Heart left ventricle (tissue), 16 donors: Measurements from ENCODE around the gene EN1. TPM values are rescaled to one million over a fixed set of nuclear protein-coding genes. Genes with fewer than 3 reads are reported as not detected.

ENCODE experiments used
- ATAC-seq, 4 donors: fragments of 200-7000 bp; cut with Tn5 transposase; one replicate each; pipeline ENCODE4 v1.9.1; 2020 to 2022; ENCODE audit warnings: moderate library complexity in 4 of 4, mild to moderate bottlenecking in 3 of 4, moderate number of reproducible peaks in 1 of 4
- DNase-seq, 5 donors: peaks; one replicate each; pipeline ENCODE4 v3.0.0-alpha.2; 2020
- H3K27ac ChIP-seq, 12 donors: fragments of 200-600 bp; sonication (generic) in 4 of 12; one replicate each; pipeline versions ENCODE4 v1.5.0 to v1.8.0; 2016 to 2022; ENCODE audit warnings: mild to moderate bottlenecking in 2 of 12
- H3K27me3 ChIP-seq, 9 donors: fragments of 200-600 bp; sonication (generic) in 2 of 9; one replicate each; pipeline versions ENCODE4 v1.5.1 to v1.8.0; 2016 to 2022; ENCODE audit warnings: mild to moderate bottlenecking in 3 of 9
- H3K36me3 ChIP-seq, 9 donors: fragments of 200-600 bp; sonication (generic) in 2 of 9; one replicate each; pipeline versions ENCODE4 v1.5.0 to v1.8.0; 2018 to 2022; ENCODE audit warnings: mild to moderate bottlenecking in 2 of 9
- H3K4me1 ChIP-seq, 12 donors: fragments of 200-600 bp; sonication (generic) in 4 of 12; one replicate each; pipeline versions ENCODE4 v1.5.0 to v1.8.0; 2016 to 2022; ENCODE audit warnings: mild to moderate bottlenecking in 3 of 12
- H3K4me3 ChIP-seq, 12 donors: fragments of 200-600 bp; sonication (generic) in 4 of 12; one replicate each; pipeline versions ENCODE4 v1.5.0 to v1.8.0; 2017 to 2022; ENCODE audit warnings: mild to moderate bottlenecking in 9 of 12, moderate library complexity in 4 of 12
- H3K9me3 ChIP-seq, 12 donors: fragments of 200-600 bp; sonication (generic) in 4 of 12; one replicate each; pipeline versions ENCODE4 v1.5.0 to v1.8.0; 2016 to 2022; ENCODE audit warnings: mild to moderate bottlenecking in 1 of 12
- CTCF ChIP-seq, 12 donors: fragments of 200-600 bp; sonication (generic) in 4 of 12; IDR thresholded peaks; one replicate each; pipeline versions ENCODE4 v1.5.0 to v1.8.0; 2018 to 2022; ENCODE audit warnings: antibody characterized with exemption in 12 of 12, mild to moderate bottlenecking in 5 of 12
- POLR2A ChIP-seq, 2 donors: fragments of 450-650 bp; IDR thresholded peaks; one replicate each; pipeline ENCODE4 v1.6.1; 2017; ENCODE audit warnings: antibody characterized with exemption in 2 of 2, mild to moderate bottlenecking in 2 of 2, moderate library complexity in 2 of 2
- WGBS, 4 donors: extraction: QIAGEN DNeasy Blood & Tissue Kit in 2 of 4; methylation state at CpG; one replicate each; pipeline versions ENCODE4 v1.1.5 to v1.1.7; 2013 to 2018; 5-methylcytosine and 5-hydroxymethylcytosine counted together
- intact Hi-C, 10 donors: fragments of 100-400 bp; cut with DNase I; formaldehyde crosslinking; loops; one replicate each; pipeline versions ENCODE4 v1.11.1 to v1.14.2; 2022
- polyA plus RNA-seq, 2 donors: library from polyadenylated mRNA; stranded (reverse); fragments of 200-250 nt; gene quantifications; one replicate each; pipeline ENCODE4 v1.2.3, GENCODE V29; 2013
- total RNA-seq, 9 donors: library from RNA; depleted of rRNA in 2 of 9; stranded (reverse); fragments of >200 nt in 2 of 9; fragmentation: NEBNext Ultra II Directional in 3 of 9; extraction: Animal tissue kit (Norgen Biotek cat#: 25700) in 3 of 9; gene quantifications; one replicate each; pipeline versions ENCODE4 v1.1.0 to v1.2.4, GENCODE V29; 2016 to 2023
- donor health status: ischemic (EF 13 %, LVEDD 7.1; RV severe dilation, severe dysfunction).
- donor health status: healthy with polysubstance abuse.
- donor health status: DM: no; HTN: yes; CAD: no.
- donor health status: DM: no; HTN: no; CAD: no.
- donor health status: ischemic (EF 25% LVEDD 6.9; RV normal size, moderate dysfunction).
- donor health status: ischemic (EF 25% LVEDD 5.7; RV mildly dilated, moderate dysfunction).
- donor health status: healthy.
- donor health status: DM: yes; HTN: yes; CAD: no.
- donor health status: ischemic (EF 35%, LVEDD 5.7; RV mildly dilated, moderate dysfunction).
- donor health status: nonischemic (EF 11% LVEDD 7.7; RV severe dilation, severe dysfunction).
- donor health status: DM: yes; HTN: yes; CAD: no.
- donor health status: PGD.
- donor health status: ischemic (EF 29% LVEDD 5.4; RV normal size, mild dysfunction).
- donor health status: nonischemic (EF 23%, LVEDD 6.1; RV moderate dilation, normal function).

EN1 gene
- total and polyA plus RNA-seq, 11 donors = 0.27 TPM; not detected in 10

GRCh38 chr2:118882693-118883336 is 35.4 kb upstream of the EN1 start:
- Histone ChIP-seq H3K4me1 (peaks cover 0 to 6% (median 0%) of the 10 kb centered on the region in 12 donors), H3K36me3 (no peaks in the 10 kb centered on the region), H3K27me3 (peaks cover 0 to 52% (median 13%) of the 10 kb centered on the region in 9 donors), H3K4me3 (peak overlapping the region in 4 of 12 donors; percentile 9 to 48 (median 22)), H3K9me3 (no peaks in the 10 kb centered on the region), H3K27ac (no peak overlapping the region)
- intact Hi-C loops = loop anchor here (2.0 to 10.0 kb wide), 9 partner anchors 132 to 594 kb away; no protein-coding TSS in a partner anchor
- peak; percentile 64 to 91 (median 76) for TF ChIP-seq CTCF (IDR thresholded peaks at IDR 0.05)
- no peak for TF ChIP-seq POLR2A (IDR thresholded peaks at IDR 0.05)
- ATAC-seq (peak in 3 of 4 donors; percentile 83 to 88 (median 85)), DNase-seq (peak; percentile 26 to 70 (median 56))
- WGBS, 4 donors = 23 to 27% (median 25%) methylated on average over 14 to 17 of the region's 17 CpGs

- DNase-seq (peak in 4 of 5 donors; percentile 24 to 61 (median 44)), ATAC-seq (peak; percentile 71 to 94 (median 85))
- TF ChIP-seq CTCF (IDR thresholded peaks at IDR 0.05) (peak; percentile 55 to 81 (median 70)), POLR2A (IDR thresholded peaks at IDR 0.05) (no peak)
- WGBS, 4 donors = 11 to 22% (median 15%) methylated on average over 8 to 10 of the region's 10 CpGs
- Histone ChIP-seq H3K4me1 (peaks cover 0 to 6% (median 0%) of the 10 kb centered on the region in 12 donors), H3K27ac (no peak overlapping the region), H3K36me3 (no peaks in the 10 kb centered on the region), H3K27me3 (peaks cover 0 to 61% (median 20%) of the 10 kb centered on the region in 9 donors), H3K9me3 (no peaks in the 10 kb centered on the region), H3K4me3 (no peak overlapping the region)
- intact Hi-C loops = loop anchor here (2.0 to 10.0 kb wide), 9 partner anchors 133 to 596 kb away; no protein-coding TSS in a partner anchor
These were observed 34.2 kb upstream of the EN1 start for GRCh38 chr2:118881490-118882129.

- no peaks in the 10 kb centered on the region for H3K36me3 ChIP-seq
- H3K27ac ChIP-seq = no peak overlapping the region
- DNase-seq (no peak), ATAC-seq (no peak)
- no peak for TF ChIP-seq CTCF (IDR thresholded peaks at IDR 0.05)
- no peak for TF ChIP-seq POLR2A (IDR thresholded peaks at IDR 0.05)
- peaks cover 0 to 72% (median 21%) of the 10 kb centered on the region in 9 donors for H3K27me3 ChIP-seq
- intact Hi-C loops = loop anchor here in 9 of 10 donors (2.0 to 10.0 kb wide), 9 partner anchors 134 to 597 kb away; no protein-coding TSS in a partner anchor
- WGBS, 4 donors = 69 to 77% (median 71%) methylated on average over 4 of the region's 4 CpGs
- peaks cover 0 to 6% (median 0%) of the 10 kb centered on the region in 12 donors for H3K4me1 ChIP-seq
- H3K4me3 ChIP-seq = no peak overlapping the region
- H3K9me3 ChIP-seq = no peaks in the 10 kb centered on the region
These were observed 33.1 kb upstream of the EN1 start for GRCh38 chr2:118880501-118880900.

GRCh38 chr2:118878531-118879149 is 31.2 kb upstream of the EN1 start:
- Histone ChIP-seq H3K27ac (no peak overlapping the region), H3K4me1 (peaks cover 0 to 6% (median 0%) of the 10 kb centered on the region in 12 donors), H3K9me3 (no peaks in the 10 kb centered on the region), H3K4me3 (no peak overlapping the region), H3K27me3 (peaks cover 0 to 88% (median 28%) of the 10 kb centered on the region in 9 donors), H3K36me3 (no peaks in the 10 kb centered on the region)
- ATAC-seq (no peak), DNase-seq (no peak)
- 43 to 56% (median 45%) methylated on average over 2 of the region's 2 CpGs for WGBS, 4 donors
- no peak for TF ChIP-seq CTCF (IDR thresholded peaks at IDR 0.05)
- TF ChIP-seq POLR2A (IDR thresholded peaks at IDR 0.05) = no peak
- intact Hi-C loops = no loop called here
